Measurements from ENCODE around the gene RHBDD1. TPM values are rescaled to one million over a fixed set of nuclear protein-coding genes. Genes with fewer than 3 reads are reported as not detected.
"Not testable (repeated sequence)": the region's sequence is repeated elsewhere in the genome, so short reads cannot be mapped to it uniquely, and the experiment has no call there.

RHBDD1 gene
- total RNA-seq, 5 donors from 2014 or later (not counting 1 experiment from before 2014, with no cell fraction given) = 41.0 to 53.2 (median 47.8) TPM

- H3K9me3 ChIP-seq; POLR2A ChIA-PET; H3K27me3 ChIP-seq (replicated peaks in 1 of 2; ENCODE audit: control insufficient read depth in 2 of 2, extremely low read depth in 1 of 2, insufficient read depth in 2 of 2, low read length in 1 of 2); H3K36me3 ChIP-seq (ENCODE audit: control insufficient read depth in 2 of 2, extremely low read depth in 1 of 2, insufficient read depth in 1 of 2, low read length in 1 of 2); H3K27me3 Mint-ChIP-seq; H3K4me3 Mint-ChIP-seq; CTCF ChIA-PET; DNase-seq; ATAC-seq (replicated peaks in 1 of 4); H3K4me3 ChIP-seq (ENCODE audit: control insufficient read depth in 1 of 2, extremely low read depth in 1 of 2, low read length in 1 of 2); H3K27ac ChIP-seq (ENCODE audit: low read length); H3K9me3 Mint-ChIP-seq: not testable (repeated sequence)
- Mint-ChIP-seq H3K27ac (peak overlapping the region; percentile 50 to 79), H3K36me3 (peaks cover 18% of the 10 kb centered on the region), H3K4me1 (peaks cover 63 to 76% (median 70%) of the 10 kb centered on the region in 3 donors)
- H3K4me1 ChIP-seq (ENCODE audit: control insufficient read depth in 1 of 2, extremely low read depth in 1 of 2, insufficient read depth in 2 of 2, low read length in 2 of 2) = peaks cover 13 to 28% of the 10 kb centered on the region in 2 experiments
- no CpG with 5 or more reads among the region's 1 CpG for WGBS (ENCODE audit: insufficient coverage)
These were observed 7.1 kb downstream of the RHBDD1 start for GRCh38 chr2:226843001-226843400.

GRCh38 chr2:226845386-226846116 is 9.7 kb downstream of the RHBDD1 start:
- ATAC-seq (replicated peaks in 1 of 4) (no peak), DNase-seq (no peak)
- H3K4me1 Mint-ChIP-seq = peaks cover 43 to 51% (median 46%) of the 10 kb centered on the region in 3 donors
- no peaks in the 10 kb centered on the region for H3K9me3 Mint-ChIP-seq
- CTCF ChIA-PET = interaction anchor here in 1 of 2 donors (0.9 kb wide), 1 partner anchor 11 kb away, joined by 3 read pairs; no protein-coding TSS in a partner anchor
- peaks cover 0 to 4% of the 10 kb centered on the region in 2 experiments for H3K4me1 ChIP-seq (ENCODE audit: control insufficient read depth in 1 of 2, extremely low read depth in 1 of 2, insufficient read depth in 2 of 2, low read length in 2 of 2)
- no peaks in the 10 kb centered on the region for H3K27me3 ChIP-seq (replicated peaks in 1 of 2; ENCODE audit: control insufficient read depth in 2 of 2, extremely low read depth in 1 of 2, insufficient read depth in 2 of 2, low read length in 1 of 2)
- no peaks in the 10 kb centered on the region for H3K9me3 ChIP-seq
- no peak overlapping the region for H3K4me3 ChIP-seq (ENCODE audit: control insufficient read depth in 1 of 2, extremely low read depth in 1 of 2, low read length in 1 of 2)
- H3K27ac ChIP-seq (ENCODE audit: low read length) = no peak overlapping the region
- H3K27me3 Mint-ChIP-seq = no peaks in the 10 kb centered on the region
- no peak overlapping the region for H3K4me3 Mint-ChIP-seq
- H3K36me3 ChIP-seq (ENCODE audit: control insufficient read depth in 2 of 2, extremely low read depth in 1 of 2, insufficient read depth in 1 of 2, low read length in 1 of 2) = no peaks in the 10 kb centered on the region
- peaks cover 20% of the 10 kb centered on the region for H3K36me3 Mint-ChIP-seq
- WGBS (ENCODE audit: insufficient coverage) = 93% methylated on average over 3 of the region's 3 CpGs
- H3K27ac Mint-ChIP-seq = no peak overlapping the region
- POLR2A ChIA-PET = no interaction called here

- H3K27ac ChIP-seq (ENCODE audit: low read length) = no peak overlapping the region
- no peak for DNase-seq
- POLR2A ChIA-PET = no interaction called here
These were observed 11.2 kb downstream of the RHBDD1 start for GRCh38 chr2:226847090-226847489.

GRCh38 chr2:226847511-226847910 is 11.7 kb downstream of the RHBDD1 start:
- ATAC-seq (replicated peaks in 1 of 4) = no peak
- Histone ChIP-seq H3K27ac (ENCODE audit: low read length) (no peak overlapping the region), H3K9me3 (no peaks in the 10 kb centered on the region), H3K27me3 (replicated peaks in 1 of 2; ENCODE audit: control insufficient read depth in 2 of 2, extremely low read depth in 1 of 2, insufficient read depth in 2 of 2, low read length in 1 of 2) (no peaks in the 10 kb centered on the region), H3K4me1 (ENCODE audit: control insufficient read depth in 1 of 2, extremely low read depth in 1 of 2, insufficient read depth in 2 of 2, low read length in 2 of 2) (peaks cover 0 to 2% of the 10 kb centered on the region in 2 experiments), H3K36me3 (ENCODE audit: control insufficient read depth in 2 of 2, extremely low read depth in 1 of 2, insufficient read depth in 1 of 2, low read length in 1 of 2) (peaks cover 0 to 2% of the 10 kb centered on the region in 2 donors), H3K4me3 (ENCODE audit: control insufficient read depth in 1 of 2, extremely low read depth in 1 of 2, low read length in 1 of 2) (no peak overlapping the region)
- H3K4me3 Mint-ChIP-seq = no peak overlapping the region
- H3K4me1 Mint-ChIP-seq = peaks cover 32 to 38% (median 33%) of the 10 kb centered on the region in 3 donors
- WGBS (ENCODE audit: insufficient coverage) = 100% methylated on average over 1 of the region's 2 CpGs
- H3K27me3 Mint-ChIP-seq = no peaks in the 10 kb centered on the region
- no peaks in the 10 kb centered on the region for H3K9me3 Mint-ChIP-seq
- CTCF ChIA-PET = no interaction called here
- POLR2A ChIA-PET = no interaction called here
- DNase-seq = no peak
- H3K27ac Mint-ChIP-seq = no peak overlapping the region
- H3K36me3 Mint-ChIP-seq = peaks cover 33% of the 10 kb centered on the region

More at GRCh38 chr2:226847090-226847489, 11.2 kb downstream of the RHBDD1 start:
- Mint-ChIP-seq H3K9me3 (no peaks in the 10 kb centered on the region), H3K4me1 (peaks cover 35 to 42% (median 37%) of the 10 kb centered on the region in 3 donors), H3K27ac (no peak overlapping the region), H3K4me3 (no peak overlapping the region), H3K27me3 (no peaks in the 10 kb centered on the region), H3K36me3 (peaks cover 33% of the 10 kb centered on the region)
- Histone ChIP-seq H3K27me3 (replicated peaks in 1 of 2; ENCODE audit: control insufficient read depth in 2 of 2, extremely low read depth in 1 of 2, insufficient read depth in 2 of 2, low read length in 1 of 2) (no peaks in the 10 kb centered on the region), H3K36me3 (ENCODE audit: control insufficient read depth in 2 of 2, extremely low read depth in 1 of 2, insufficient read depth in 1 of 2, low read length in 1 of 2) (no peaks in the 10 kb centered on the region), H3K9me3 (no peaks in the 10 kb centered on the region), H3K4me1 (ENCODE audit: control insufficient read depth in 1 of 2, extremely low read depth in 1 of 2, insufficient read depth in 2 of 2, low read length in 2 of 2) (peaks cover 0 to 2% of the 10 kb centered on the region in 2 experiments), H3K4me3 (ENCODE audit: control insufficient read depth in 1 of 2, extremely low read depth in 1 of 2, low read length in 1 of 2) (no peak overlapping the region)
- ATAC-seq (replicated peaks in 1 of 4) = no peak
- CTCF ChIA-PET = no interaction called here
- WGBS (ENCODE audit: insufficient coverage) = no CpG with 5 or more reads among the region's 1 CpG

- H3K27ac Mint-ChIP-seq = no peak overlapping the region
- ATAC-seq (replicated peaks in 1 of 4) = no peak
- no peaks in the 10 kb centered on the region for H3K27me3 Mint-ChIP-seq
- H3K9me3 Mint-ChIP-seq = no peaks in the 10 kb centered on the region
- H3K4me1 Mint-ChIP-seq = peaks cover 14 to 21% (median 14%) of the 10 kb centered on the region in 3 donors
- Histone ChIP-seq H3K27me3 (replicated peaks in 1 of 2; ENCODE audit: control insufficient read depth in 2 of 2, extremely low read depth in 1 of 2, insufficient read depth in 2 of 2, low read length in 1 of 2) (no peaks in the 10 kb centered on the region), H3K4me3 (ENCODE audit: control insufficient read depth in 1 of 2, extremely low read depth in 1 of 2, low read length in 1 of 2) (no peak overlapping the region), H3K4me1 (ENCODE audit: control insufficient read depth in 1 of 2, extremely low read depth in 1 of 2, insufficient read depth in 2 of 2, low read length in 2 of 2) (peaks cover 0 to 2% of the 10 kb centered on the region in 2 experiments), H3K9me3 (no peaks in the 10 kb centered on the region), H3K36me3 (ENCODE audit: control insufficient read depth in 2 of 2, extremely low read depth in 1 of 2, insufficient read depth in 1 of 2, low read length in 1 of 2) (peaks cover 3 to 4% of the 10 kb centered on the region in 2 donors), H3K27ac (ENCODE audit: low read length) (no peak overlapping the region)
- ChIA-PET POLR2A (no interaction called here), CTCF (no interaction called here)
- DNase-seq = no peak
- peaks cover 28% of the 10 kb centered on the region for H3K36me3 Mint-ChIP-seq
- WGBS (ENCODE audit: insufficient coverage) = 100% methylated on average over 1 of the region's 2 CpGs
- H3K4me3 Mint-ChIP-seq = no peak overlapping the region
These were observed 13.5 kb downstream of the RHBDD1 start for GRCh38 chr2:226849349-226849748.

GRCh38 chr2:226850024-226850423 is 14.2 kb downstream of the RHBDD1 start:
- Histone ChIP-seq H3K36me3 (ENCODE audit: control insufficient read depth in 2 of 2, extremely low read depth in 1 of 2, insufficient read depth in 1 of 2, low read length in 1 of 2) (peaks cover 3 to 5% of the 10 kb centered on the region in 2 donors), H3K4me3 (ENCODE audit: control insufficient read depth in 1 of 2, extremely low read depth in 1 of 2, low read length in 1 of 2) (no peak overlapping the region), H3K4me1 (ENCODE audit: control insufficient read depth in 1 of 2, extremely low read depth in 1 of 2, insufficient read depth in 2 of 2, low read length in 2 of 2) (peaks cover 0 to 2% of the 10 kb centered on the region in 2 experiments), H3K9me3 (no peaks in the 10 kb centered on the region), H3K27me3 (replicated peaks in 1 of 2; ENCODE audit: control insufficient read depth in 2 of 2, extremely low read depth in 1 of 2, insufficient read depth in 2 of 2, low read length in 1 of 2) (no peaks in the 10 kb centered on the region), H3K27ac (ENCODE audit: low read length) (no peak overlapping the region)
- H3K27ac Mint-ChIP-seq = no peak overlapping the region
- no peaks in the 10 kb centered on the region for H3K27me3 Mint-ChIP-seq
- no peak for ATAC-seq (replicated peaks in 1 of 4)
- DNase-seq = no peak
- ChIA-PET POLR2A (no interaction called here), CTCF (no interaction called here)
- no peaks in the 10 kb centered on the region for H3K9me3 Mint-ChIP-seq
- H3K4me1 Mint-ChIP-seq = peaks cover 11 to 18% (median 14%) of the 10 kb centered on the region in 3 donors
- H3K36me3 Mint-ChIP-seq = peaks cover 30% of the 10 kb centered on the region
- WGBS (ENCODE audit: insufficient coverage) = 100% methylated on average over 2 of the region's 5 CpGs
- H3K4me3 Mint-ChIP-seq = no peak overlapping the region
